Caco-2 (cell line): ENCODE data around the gene NKAIN4. TPM values are rescaled to one million over a fixed set of nuclear protein-coding genes. Genes with fewer than 3 reads are reported as not detected.

Experiments
- BruUV-seq: library from RNA; stranded (reverse); fragments of 400-500 nt; replicated peaks from 2 replicates; lab custom pipeline; 2021; lab: Mats Ljungman, UMichigan
- CTCF ChIA-PET: fragments of 300-600 bp; sonication (Branson Sonifier 250); formaldehyde crosslinking; loops from one replicate; lab custom pipeline; 2022; ENCODE audit warnings: antibody characterized with exemption; lab: Charles Lee
- POLR2A ChIA-PET: fragments of 300-600 bp; sonication (Branson Sonifier 250); formaldehyde crosslinking; loops from one replicate; lab custom pipeline; 2022; ENCODE audit warnings: antibody characterized with exemption; lab: Charles Lee
- DNase-seq, 2 experiments: peaks; one replicate each; pipeline versions ENCODE4 v3.0.0 to v3.0.0-alpha.2; 2020 to 2022
- H3K27me3 ChIP-seq: replicated peaks from 2 replicates; pipeline ENCODE4 v1.6.0; 2011; ENCODE audit warnings: low read length; ENCODE audit not compliant: control insufficient read depth, insufficient read depth
- H3K36me3 ChIP-seq: 2 replicates; pipeline ENCODE4 v1.5.1; 2011; ENCODE audit warnings: low read length; ENCODE audit not compliant: control insufficient read depth, insufficient read depth
- H3K4me1 ChIP-seq: fragments of 250-450 bp; sonication (Bioruptor Pico); 2 replicates; pipeline ENCODE4 v1.5.1; 2020; ENCODE audit warnings: mild to moderate bottlenecking
- H3K4me3 ChIP-seq: 2 replicates; pipeline ENCODE4 v1.5.1; 2011; ENCODE audit warnings: low read depth, mild to moderate bottlenecking, control low read depth, low read length
- H3K9me3 ChIP-seq: fragments of 250-450 bp; sonication (Bioruptor Pico); 2 replicates; pipeline ENCODE4 v1.5.1; 2020; ENCODE audit warnings: mild to moderate bottlenecking, moderate library complexity
- H3K27ac Mint-ChIP-seq: one replicate; pipeline ENCODE4 v1.8.0; 2022; ENCODE audit warnings: mixed read lengths; ENCODE audit not compliant: unreplicated experiment
- H3K27me3 Mint-ChIP-seq: one replicate; pipeline ENCODE4 v1.8.0; 2022; ENCODE audit warnings: mixed read lengths; ENCODE audit not compliant: insufficient read depth, unreplicated experiment
- H3K36me3 Mint-ChIP-seq: one replicate; pipeline ENCODE4 v1.8.0; 2022; ENCODE audit warnings: mild to moderate bottlenecking, mixed read lengths; ENCODE audit not compliant: insufficient read depth, unreplicated experiment
- H3K4me1 Mint-ChIP-seq: one replicate; pipeline ENCODE4 v1.8.0; 2022; ENCODE audit warnings: low read depth, mixed read lengths; ENCODE audit not compliant: unreplicated experiment
- H3K4me3 Mint-ChIP-seq: one replicate; pipeline ENCODE4 v1.8.0; 2022; ENCODE audit warnings: mild to moderate bottlenecking, moderate library complexity, mixed read lengths; ENCODE audit not compliant: unreplicated experiment
- H3K9me3 Mint-ChIP-seq: one replicate; pipeline ENCODE4 v1.8.0; 2022; ENCODE audit warnings: mixed read lengths; ENCODE audit not compliant: unreplicated experiment
- CTCF ChIP-seq, 2 experiments: fragments of 200-600 bp in 1 of 2; IDR thresholded peaks; 1 replicate in 1 of 2; 2 replicates in 1 of 2; pipeline versions ENCODE4 v1.5.1 to v1.8.0; 2011 to 2022; ENCODE audit warnings: antibody characterized with exemption in 1 of 2, control low read depth in 1 of 2, inconsistent platforms in 1 of 2, low read depth in 1 of 2, low read length in 1 of 2, mild to moderate bottlenecking in 1 of 2, moderate library complexity in 1 of 2; ENCODE audit not compliant: insufficient read depth in 1 of 2, severe bottlenecking in 1 of 2, unreplicated experiment in 1 of 2
- intact Hi-C: fragments of 100-400 bp; cut with micrococcal nuclease; formaldehyde crosslinking; loops from one replicate; pipeline ENCODE4 v1.10.0; 2022; ENCODE audit not compliant: unreplicated experiment
- total RNA-seq: library from RNA; stranded (reverse); gene quantifications from 2 replicates; pipeline ENCODE4 v1.2.3, GENCODE V29; 2022

Gene NKAIN4
- total RNA-seq, 1 experiment from 2014 or later, result 2.7 TPM

GRCh38 chr20:63273635-63274380, 19.5 kb upstream of the NKAIN4 start:
- H3K4me3 ChIP-seq, result peak overlapping the region; percentile 97
- BruUV-seq, result no TSS peak
- Mint-ChIP-seq H3K27ac (peak overlapping the region; percentile 86), H3K4me3 (peak overlapping the region; percentile 81), H3K9me3 (no peaks in the 10 kb centered on the region), H3K36me3 (peaks cover 49% of the 10 kb centered on the region), H3K4me1 (peaks cover 14% of the 10 kb centered on the region), H3K27me3 (no peaks in the 10 kb centered on the region)
- POLR2A ChIA-PET, result interaction anchor here (0.6 to 2.0 kb wide), 4 partner anchors 22 to 668 kb away, joined by 4 to 8 read pairs (median 7); no protein-coding TSS in a partner anchor
- peaks cover 10% of the 10 kb centered on the region for H3K36me3 ChIP-seq
- peaks cover 9% of the 10 kb centered on the region for H3K4me1 ChIP-seq
- TF ChIP-seq CTCF (IDR thresholded peaks at IDR 0.05; ENCODE audit: insufficient read depth in 1 of 2, low read depth in 1 of 2, low read length in 1 of 2, severe bottlenecking in 1 of 2, unreplicated experiment in 1 of 2), result no peak
- CTCF ChIA-PET, result interaction anchor here (0.6 to 3.4 kb wide), 10 partner anchors 11 to 765 kb away, joined by 3 to 52 read pairs (median 5); no protein-coding TSS in a partner anchor
- H3K27me3 ChIP-seq, result no peaks in the 10 kb centered on the region
- intact Hi-C loops, result loop anchor here (2.0 kb wide), 2 partner anchors 23 to 51 kb away; no protein-coding TSS in a partner anchor
- no peaks in the 10 kb centered on the region for H3K9me3 ChIP-seq
- peak in 1 of 2 experiments; percentile 63 for DNase-seq

GRCh38 chr20:63273059-63273579, 18.9 kb upstream of the NKAIN4 start:
- Mint-ChIP-seq H3K4me3 (peak overlapping the region; percentile 81), H3K27me3 (no peaks in the 10 kb centered on the region), H3K36me3 (peaks cover 42% of the 10 kb centered on the region), H3K27ac (peak overlapping the region; percentile 86), H3K4me1 (peaks cover 21% of the 10 kb centered on the region), H3K9me3 (no peaks in the 10 kb centered on the region)
- no TSS peak for BruUV-seq
- intact Hi-C loops, result loop anchor here (2.0 kb wide), 2 partner anchors 22 to 50 kb away; no protein-coding TSS in a partner anchor
- H3K4me1 ChIP-seq, result peaks cover 16% of the 10 kb centered on the region
- peak overlapping the region; percentile 97 for H3K4me3 ChIP-seq
- ChIA-PET CTCF (interaction anchor here (0.6 to 3.4 kb wide), 10 partner anchors 12 to 765 kb away, joined by 3 to 52 read pairs (median 6); no protein-coding TSS in a partner anchor), POLR2A (interaction anchor here (0.5 to 2.0 kb wide), 12 partner anchors 11 to 806 kb away, joined by 3 to 9 read pairs (median 4); partner anchors contain the start of gene RGS19)
- no peaks in the 10 kb centered on the region for H3K27me3 ChIP-seq
- DNase-seq, result no peak
- TF ChIP-seq CTCF (IDR thresholded peaks at IDR 0.05; ENCODE audit: insufficient read depth in 1 of 2, low read depth in 1 of 2, low read length in 1 of 2, severe bottlenecking in 1 of 2, unreplicated experiment in 1 of 2), result no peak
- peaks cover 9% of the 10 kb centered on the region for H3K36me3 ChIP-seq
- H3K9me3 ChIP-seq, result no peaks in the 10 kb centered on the region
